Middle frontal gyrus (tissue), 1 donor: Measurements from ENCODE around the gene LRIF1.
"Not testable (repeated sequence)": the region's sequence is repeated elsewhere in the genome, so short reads cannot be mapped to it uniquely, and the experiment has no call there.

Source experiments
- DNase-seq: peaks from one replicate; pipeline ENCODE4 v3.0.0-alpha.2; 2015; ENCODE audit warnings: low spot score; ENCODE audit errors: extremely low spot score

LRIF1 gene, protein sequence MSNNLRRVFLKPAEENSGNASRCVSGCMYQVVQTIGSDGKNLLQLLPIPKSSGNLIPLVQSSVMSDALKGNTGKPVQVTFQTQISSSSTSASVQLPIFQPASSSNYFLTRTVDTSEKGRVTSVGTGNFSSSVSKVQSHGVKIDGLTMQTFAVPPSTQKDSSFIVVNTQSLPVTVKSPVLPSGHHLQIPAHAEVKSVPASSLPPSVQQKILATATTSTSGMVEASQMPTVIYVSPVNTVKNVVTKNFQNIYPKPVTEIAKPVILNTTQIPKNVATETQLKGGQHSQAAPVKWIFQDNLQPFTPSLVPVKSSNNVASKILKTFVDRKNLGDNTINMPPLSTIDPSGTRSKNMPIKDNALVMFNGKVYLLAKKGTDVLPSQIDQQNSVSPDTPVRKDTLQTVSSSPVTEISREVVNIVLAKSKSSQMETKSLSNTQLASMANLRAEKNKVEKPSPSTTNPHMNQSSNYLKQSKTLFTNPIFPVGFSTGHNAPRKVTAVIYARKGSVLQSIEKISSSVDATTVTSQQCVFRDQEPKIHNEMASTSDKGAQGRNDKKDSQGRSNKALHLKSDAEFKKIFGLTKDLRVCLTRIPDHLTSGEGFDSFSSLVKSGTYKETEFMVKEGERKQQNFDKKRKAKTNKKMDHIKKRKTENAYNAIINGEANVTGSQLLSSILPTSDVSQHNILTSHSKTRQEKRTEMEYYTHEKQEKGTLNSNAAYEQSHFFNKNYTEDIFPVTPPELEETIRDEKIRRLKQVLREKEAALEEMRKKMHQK

DNA sequence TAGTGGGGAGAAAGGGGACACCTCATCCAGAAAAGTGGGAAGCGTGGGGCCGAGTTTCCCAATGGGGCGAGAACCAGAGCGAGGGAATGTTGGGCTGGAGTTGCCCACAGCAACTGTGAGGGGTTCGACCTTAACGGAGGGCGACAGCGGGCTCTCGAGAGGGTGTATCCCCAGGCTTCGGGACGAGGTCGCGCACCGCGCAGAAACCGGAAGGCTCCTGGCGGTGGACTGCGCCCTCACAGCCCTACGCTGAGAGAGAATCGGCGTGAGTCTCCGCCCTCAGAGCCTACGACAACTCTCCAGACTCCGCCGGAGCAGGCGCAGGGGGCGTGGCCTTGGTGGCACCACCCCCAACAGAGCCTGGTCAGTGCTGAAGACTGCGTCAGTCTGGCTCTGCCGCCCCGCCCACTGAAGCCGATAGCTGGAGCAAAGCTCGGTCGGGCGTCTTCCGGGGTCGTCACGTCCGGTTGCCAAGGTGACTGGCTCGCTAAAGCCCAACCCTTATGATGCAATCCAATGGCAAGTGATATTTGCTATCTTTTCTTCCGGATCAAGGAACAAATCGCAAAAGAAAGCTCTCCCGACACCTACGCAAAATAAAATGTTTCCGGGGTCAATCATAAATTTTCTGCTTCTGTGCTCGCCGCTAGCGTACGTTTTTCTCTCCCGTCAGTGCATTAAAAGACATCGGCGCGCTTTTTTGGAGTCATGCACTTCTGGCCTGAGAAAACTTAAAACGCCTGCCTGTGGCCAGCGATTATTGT, at the start of gene LRIF1:
Gene LRIF1, minus strand, starts transcription at position 232 of the 764 bp plus-strand sequence. CDS start 234 bp downstream, outside the sequence.
- peak; percentile 93 for DNase-seq

DNA sequence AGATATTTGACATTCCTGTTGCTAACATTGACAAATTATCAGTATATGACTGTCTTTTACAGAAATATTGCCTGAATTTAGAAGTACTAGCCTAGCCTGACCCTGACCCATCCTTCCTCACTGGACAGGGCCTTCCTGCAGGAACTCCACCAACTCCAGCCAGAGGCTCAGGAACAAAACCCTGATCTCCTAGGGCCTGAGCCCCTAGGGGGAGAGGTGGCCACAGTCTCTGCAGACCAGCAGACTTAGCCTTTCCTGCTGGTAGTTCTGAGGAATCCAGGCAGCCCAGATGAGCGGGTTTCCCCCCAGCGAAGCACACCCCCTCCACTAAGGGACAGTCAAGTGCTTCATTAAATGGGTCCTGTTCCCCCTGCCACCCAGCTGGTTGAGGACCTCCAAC, 44.3 kb upstream of the LRIF1 start:
- DNase-seq, result no peak

DNA sequence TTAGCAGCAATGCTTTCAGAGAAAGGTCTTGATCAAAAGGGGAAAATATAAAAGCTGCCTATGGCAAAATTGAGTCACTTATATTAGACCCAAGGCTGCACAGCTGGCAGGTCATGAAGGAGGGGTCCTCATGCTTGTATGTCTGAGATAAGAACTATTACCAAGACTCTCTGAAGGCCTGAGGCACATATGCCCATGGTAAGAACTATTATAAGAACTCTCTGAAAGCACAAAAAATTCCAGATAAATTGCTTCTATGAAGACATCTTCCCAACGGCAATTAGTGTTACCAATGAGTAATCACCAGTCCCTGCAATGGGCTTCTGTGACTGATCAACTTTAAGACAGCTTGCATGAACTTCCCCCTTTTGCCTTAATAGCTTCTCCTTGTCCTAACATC, 42.8 kb upstream of the LRIF1 start:
- DNase-seq, result no peak

DNA sequence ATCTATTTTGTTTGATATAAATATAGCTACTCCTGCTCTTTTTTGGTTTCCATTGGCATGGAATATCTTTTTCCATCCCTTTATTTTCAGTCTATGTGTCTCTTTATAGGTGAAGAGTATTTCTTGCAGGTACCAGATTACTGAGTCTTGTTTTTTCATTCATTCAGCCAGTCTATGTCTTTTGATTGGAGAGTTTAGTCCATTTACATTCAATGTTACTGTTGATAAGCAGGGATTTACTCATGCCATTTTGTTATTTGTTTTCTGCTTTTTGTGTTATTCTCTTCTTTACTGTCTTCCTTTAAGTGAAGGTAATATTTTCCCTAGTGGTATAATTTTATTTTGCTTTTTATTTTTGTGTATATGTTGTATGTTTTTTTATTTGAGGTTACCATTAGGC, 35.9 kb upstream of the LRIF1 start:
- not testable (repeated sequence) for DNase-seq

DNA sequence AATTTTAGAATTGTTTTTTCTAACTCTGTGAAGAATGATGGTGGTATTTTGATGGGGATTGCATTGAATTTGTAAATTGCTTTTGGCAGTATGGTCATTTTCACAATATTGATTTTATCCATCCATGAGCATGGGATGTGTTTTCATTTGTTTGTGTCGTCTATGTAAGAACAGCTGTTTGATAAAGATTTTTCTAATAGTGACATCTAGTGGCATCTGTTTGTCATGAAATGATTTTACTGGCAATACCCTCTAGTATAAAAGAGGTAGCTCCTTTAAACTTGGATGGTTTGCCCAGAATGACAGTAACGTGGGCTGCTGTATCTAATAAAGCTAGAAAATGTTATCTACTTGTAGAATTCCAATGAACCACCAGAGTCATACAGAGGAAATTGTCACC, 28.6 kb upstream of the LRIF1 start:
- DNase-seq, result not testable (repeated sequence)

DNA sequence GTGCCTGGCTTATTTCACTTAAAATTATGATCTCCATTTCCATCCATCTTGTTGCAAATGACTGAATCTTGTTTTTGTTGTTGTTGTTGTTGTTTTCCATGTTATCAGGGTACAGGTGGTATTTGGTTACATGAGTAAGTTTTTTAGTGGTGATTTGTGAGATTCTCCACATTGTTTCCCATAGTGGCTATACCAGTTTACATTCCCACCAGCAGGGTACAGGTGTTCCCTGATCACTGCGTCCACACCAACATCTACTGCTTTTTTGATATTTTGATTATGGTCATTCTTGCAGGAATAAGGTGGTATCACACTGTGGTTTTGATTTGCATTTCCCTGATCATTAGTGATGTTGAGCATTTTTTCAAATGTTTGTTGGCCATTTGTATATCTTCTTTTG, 27.6 kb upstream of the LRIF1 start:
- DNase-seq, result not testable (repeated sequence)

DNA sequence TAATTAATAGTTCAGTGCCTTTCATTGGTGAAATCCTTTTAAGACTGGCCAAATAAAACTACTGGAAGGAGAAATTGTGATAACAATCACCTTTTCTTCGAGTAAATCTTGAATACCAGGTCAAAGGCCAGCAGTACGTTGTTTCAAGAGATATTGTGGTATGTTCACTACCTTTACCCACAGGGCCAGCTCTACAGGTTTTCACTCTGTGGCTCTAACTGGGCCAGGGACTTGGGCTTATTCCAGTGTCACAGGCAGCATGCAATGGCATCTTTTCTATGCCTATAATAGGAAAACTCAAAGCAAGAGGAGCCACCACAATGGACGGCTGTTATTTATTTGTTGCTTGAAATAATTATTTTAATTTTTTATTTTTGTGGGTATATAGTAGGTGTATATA, 26.8 kb upstream of the LRIF1 start:
- no peak for DNase-seq

DNA sequence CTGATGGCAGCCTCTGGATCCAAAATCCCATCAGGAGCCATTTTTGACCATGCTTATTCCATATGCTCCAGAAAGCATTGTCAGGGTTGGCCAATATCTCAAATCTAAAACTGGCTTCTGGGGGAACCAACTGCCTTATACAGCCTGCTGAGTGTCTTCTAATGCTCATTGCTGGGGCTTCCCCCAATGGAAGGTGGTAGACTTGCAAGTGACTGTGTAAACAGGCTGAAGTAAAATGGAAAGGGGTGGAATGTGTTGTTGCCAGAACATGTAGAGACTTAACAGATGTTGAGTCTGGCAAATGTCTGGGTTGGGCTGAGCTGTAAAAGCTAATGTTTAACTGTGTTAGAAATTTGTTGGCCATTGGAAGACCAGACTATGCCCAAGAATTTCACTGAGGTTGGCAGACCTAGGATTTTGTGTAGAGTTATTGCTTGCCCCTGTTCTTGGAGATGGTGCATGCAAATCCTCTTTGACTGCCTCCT, 22.7 kb upstream of the LRIF1 start:
- no peak for DNase-seq

DNA sequence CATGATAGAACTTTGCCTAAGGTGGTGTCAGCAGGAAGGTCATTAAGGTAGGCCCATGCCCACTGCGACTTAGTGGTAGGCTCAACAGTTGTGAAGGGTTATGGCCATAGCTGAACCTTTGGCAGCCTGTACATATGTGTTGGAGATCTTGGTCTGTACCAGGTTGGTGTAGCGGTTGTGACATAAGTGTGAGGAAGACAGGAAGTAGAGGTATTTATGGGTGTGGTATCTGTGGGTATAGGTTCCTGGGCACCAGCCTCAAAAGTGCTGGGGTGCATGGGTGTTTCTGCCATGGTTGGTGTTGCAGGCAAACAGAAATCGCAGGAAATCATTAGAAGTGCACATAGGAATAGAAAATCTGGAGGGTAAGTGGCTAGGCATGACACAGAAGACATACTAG, 18.6 kb upstream of the LRIF1 start:
- DNase-seq, result no peak

DNA sequence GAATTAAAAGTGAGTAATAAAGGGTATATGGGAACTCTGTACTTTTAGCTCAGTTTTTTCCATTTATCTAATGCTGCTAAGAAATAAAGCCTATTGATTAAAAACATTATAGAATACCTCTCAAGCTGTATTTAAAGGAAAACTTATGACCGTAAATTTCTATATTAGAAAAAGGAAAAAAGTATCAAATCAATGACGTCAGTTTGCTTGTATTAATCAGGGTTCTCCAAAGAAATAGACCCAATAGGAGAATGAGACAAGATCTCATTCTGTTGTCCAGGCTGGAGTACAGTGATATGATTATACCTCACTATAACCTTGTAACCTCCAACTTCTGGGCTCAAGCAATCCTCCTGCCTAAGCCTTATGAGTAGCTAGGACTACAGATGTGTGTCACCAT, 15.4 kb upstream of the LRIF1 start:
- no peak for DNase-seq

DNA sequence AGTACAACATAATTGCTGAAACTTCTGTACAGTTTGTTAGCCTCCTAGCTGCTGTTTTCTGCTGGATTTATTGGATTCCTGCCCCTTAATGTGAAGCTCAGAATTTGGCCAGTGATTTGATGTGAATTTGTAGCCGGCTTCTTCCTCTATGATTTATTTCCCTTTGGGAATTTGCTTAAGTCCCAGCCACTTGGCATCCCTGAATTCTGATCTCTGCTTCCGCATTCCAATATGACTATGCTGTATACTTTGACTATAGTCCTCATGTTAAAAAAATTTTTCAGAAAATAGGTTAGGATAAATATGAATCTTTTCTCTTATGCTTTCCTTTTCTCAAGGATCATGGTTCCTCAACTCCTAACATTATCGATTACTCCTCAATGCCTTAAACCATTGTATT, 12.4 kb upstream of the LRIF1 start:
- DNase-seq, result no peak

DNA sequence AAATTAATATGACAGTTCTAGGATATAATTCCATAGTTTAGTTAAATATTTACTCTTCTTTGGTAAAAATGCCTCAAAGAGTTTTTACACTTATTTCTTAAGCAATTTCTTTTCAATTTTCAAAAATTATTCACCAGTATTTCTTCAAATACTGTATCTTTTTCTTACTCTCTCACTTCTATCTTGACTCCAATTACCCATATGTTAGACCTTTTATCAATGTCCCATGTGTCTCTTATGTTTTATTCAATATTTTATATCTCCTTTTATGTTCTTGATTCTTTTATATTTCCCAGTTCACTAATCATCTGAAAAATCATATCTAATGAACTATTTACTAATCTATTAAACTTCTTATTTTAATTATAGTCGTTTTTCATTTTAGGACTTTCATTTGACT, 11.5 kb upstream of the LRIF1 start:
- DNase-seq, result no peak

DNA sequence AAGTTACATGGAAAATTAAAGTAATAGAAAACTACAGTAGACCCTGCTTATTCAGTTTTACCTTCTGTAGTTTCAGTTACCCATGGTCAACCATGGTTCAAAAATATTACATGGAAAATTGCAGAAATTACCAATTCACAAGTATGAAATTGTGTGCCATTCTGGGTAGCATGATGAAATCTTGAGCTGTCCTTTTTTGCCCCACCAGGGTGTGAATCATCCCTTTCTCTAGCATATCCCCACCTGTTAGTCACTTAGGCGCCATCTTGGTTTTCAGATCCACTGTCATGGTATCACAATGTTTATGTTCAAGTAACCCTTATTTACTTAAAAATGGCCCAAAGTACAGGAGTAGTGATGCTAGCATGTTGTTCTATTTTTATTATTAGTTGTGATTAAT, 3.5 kb upstream of the LRIF1 start:
- DNase-seq, result no peak

DNA sequence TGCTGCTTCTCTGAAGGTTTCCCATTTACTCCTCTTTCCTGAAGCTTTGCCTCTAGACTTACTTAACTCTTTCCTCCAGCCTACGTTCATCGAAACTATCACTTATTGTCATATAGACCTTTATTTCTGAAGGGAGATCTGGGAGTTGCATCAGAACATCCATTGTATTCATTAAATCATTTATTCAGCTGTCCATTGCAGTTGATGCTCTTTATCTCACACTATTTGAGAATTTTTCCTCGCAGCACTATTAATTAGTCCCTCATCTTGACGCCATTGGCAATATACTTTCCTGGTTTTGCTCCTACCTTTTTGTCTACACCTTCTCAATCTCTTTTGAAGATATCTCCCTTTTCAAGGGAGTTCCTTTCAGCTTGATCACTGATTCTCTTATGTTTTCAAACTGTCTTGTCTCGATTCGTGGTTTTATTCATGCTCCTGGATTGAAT, 757 bp upstream of the LRIF1 start:
- no peak for DNase-seq

DNA sequence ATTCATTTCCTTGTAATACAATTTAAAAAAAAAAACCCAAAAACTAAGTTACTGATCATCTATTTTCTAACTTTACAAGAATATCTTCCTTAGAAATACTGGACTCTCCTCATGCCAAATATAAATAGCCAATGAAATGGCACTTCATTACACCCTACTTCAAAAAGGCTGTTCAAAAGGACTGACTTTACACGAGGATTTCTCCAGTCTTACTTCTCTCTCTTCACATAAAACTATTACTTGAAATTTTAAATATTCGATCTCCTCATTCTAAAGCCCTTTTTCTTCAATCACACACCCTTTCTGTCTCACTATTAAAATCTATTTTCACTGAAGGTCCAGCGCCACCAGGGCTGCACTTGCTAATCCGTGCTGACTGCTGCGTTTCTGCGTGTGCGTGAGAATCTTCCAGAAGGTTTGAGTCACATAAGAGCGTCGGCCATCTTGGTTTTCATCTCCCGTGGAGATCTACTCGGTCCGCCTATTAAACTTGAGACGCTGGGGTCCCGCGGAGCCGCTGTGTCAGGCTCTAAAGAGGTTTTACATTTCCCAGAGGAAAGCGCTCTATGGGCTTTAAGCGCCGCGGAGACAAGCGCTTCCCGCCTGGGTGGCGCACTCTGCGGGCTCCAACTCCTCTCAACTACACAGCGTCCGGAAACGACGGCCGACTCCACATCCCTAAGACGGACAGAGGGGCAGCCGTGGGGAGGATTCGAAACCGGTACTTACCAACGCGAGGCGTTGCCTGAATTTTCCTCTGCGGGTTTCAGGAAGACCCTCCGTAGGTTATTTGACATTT, 631 bp downstream of the LRIF1 start:
- peak; percentile 11 for DNase-seq

DNA sequence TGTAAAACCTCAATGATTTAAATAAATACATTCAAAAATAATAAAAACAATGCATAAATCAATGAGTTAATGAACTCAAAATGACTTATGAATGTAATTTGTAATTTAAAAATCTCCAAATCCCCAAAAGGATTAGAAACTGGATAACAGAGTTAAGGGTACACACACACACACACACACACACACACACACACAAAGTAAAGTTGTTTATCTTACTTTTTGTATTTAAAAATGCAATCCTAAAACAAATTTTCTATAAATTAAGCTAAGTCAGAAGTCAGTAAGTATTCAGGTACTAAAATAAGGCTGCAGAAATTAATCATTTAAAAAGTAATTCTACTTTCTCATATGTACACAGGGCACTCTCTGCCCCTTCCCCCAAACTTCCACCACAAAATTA, 1.8 kb downstream of the LRIF1 start:
- DNase-seq, result no peak

DNA sequence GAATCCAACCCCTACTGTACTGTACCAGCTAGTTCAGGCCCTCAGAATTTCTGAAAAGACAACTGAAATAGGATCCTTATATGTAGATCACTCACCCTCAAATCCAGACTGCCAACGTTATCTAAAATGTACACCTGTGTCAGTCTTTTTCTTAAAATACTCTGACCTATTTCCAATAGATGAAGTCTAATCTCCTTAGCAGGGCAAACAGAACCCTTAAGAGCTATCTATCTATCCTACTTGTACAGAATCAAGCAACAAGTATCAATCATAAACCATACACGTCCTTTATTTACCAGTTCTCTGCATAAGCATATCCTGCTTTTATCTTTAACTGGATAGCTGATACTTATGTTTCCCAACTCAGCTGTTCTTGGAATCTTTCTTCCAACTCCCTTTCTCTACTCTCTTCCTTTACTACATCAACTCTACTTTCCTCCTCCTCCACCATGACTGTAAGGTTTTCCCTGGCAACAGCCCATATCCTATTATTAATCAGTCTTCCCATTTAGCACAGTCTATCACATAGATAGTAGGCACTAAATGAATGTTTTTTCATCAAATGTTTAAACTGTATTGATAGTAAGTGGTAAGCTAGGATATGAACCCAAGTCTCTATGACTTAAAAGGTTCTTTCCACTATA, 2.8 kb downstream of the LRIF1 start:
- no peak for DNase-seq

DNA sequence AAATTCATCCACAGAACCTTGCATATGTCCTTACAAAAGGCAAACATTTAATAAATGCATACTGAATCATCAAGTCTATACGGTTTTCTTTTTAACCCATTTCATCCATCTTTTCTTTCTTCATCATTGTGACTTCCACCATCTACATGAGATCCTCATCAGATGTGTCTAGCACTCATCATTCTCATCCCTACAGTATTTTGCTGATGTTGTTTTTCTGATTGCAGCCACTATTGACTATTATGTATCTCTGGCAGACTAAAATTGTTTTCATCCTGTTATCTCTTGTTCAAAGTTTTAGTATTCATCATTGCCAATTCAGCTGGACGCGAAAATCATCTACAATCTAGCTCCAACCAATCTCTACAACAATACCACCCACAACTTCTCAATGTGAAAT, 5.9 kb downstream of the LRIF1 start:
- no peak for DNase-seq

DNA sequence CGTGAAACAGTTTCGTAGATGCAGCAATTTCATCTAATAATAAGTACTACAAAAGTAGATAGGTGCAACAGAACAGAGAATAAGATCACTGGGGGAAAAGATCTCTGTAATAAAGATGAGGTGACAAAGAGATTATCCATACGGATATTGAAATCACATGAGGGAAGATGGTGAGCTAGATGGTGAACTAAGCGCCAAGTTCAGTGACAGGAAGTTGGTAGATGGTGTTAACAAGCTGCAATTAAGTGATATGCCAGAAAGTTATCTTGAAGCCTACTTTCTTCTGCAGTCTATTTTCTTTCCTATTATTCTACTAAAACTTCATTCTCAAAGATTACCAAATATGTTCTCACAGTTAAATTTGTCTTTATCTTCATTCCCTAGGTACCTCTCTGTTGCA, 7.1 kb downstream of the LRIF1 start:
- DNase-seq, result no peak

DNA sequence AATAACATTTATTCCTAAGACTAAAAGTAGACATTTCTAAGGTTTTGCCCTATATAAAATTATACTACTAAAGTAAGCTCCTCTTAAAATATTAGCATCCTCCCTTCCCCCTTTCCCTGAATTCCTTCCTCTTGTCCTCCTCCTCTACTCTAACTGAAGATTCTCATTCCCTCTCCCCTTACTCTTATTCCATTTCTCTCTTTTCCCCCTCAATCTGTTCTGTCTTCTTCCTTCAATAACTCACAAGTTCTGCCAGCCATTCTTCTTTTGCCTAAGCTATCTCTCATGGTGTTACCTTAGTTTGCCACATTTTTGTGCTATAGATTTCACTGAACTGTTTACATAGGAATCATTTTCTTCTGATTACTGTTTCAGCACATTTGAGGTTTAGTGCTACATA, 10.7 kb downstream of the LRIF1 start:
- DNase-seq, result no peak
